ENCODE data around the gene TGFB1I1. TPM values are rescaled to one million over a fixed set of nuclear protein-coding genes. Genes with fewer than 3 reads are reported as not detected.

The TGFB1I1 gene
- total and polyA plus RNA-seq, 2 of the 4 experiments (the other 2 are of a cell fraction), result 24.9 to 128 TPM

GRCh38 chr16:31474773-31475738 is 3.1 kb downstream of the TGFB1I1 start:
- ChIA-PET CTCF (no interaction called here), POLR2A (ENCODE audit: unreplicated experiment) (interaction anchor here (0.6 kb wide), 1 partner anchor 31 kb away, joined by 7 read pairs; no protein-coding TSS in a partner anchor)
- no peak overlapping the region for H4K5ac ChIP-seq (ENCODE audit: low read depth, low read length)
- intact Hi-C loops (cut with micrococcal nuclease) (no loop called here), in situ Hi-C loops (cut with MboI; ENCODE audit: low sequenced_read_pairs) (loop anchor here (25.0 kb wide), 1 partner anchor 387 kb away; the partner anchor contains the start of gene ZNF267), dilution Hi-C loops (cut with HindIII; ENCODE audit: low sequenced_read_pairs, unreplicated experiment) (no loop called here)
- TF ChIP-seq NFE2L2 (IDR thresholded peaks at IDR 0.05; ENCODE audit: low read depth, low read length), result no peak
- no peak for TF ChIP-seq MAZ (IDR thresholded peaks at IDR 0.05; ENCODE audit: borderline replicate concordance, low read depth, low read length)
- no peak for TF ChIP-seq ELK1 (IDR thresholded peaks at IDR 0.05; ENCODE audit: borderline replicate concordance, low read depth, low read length)
- no peak for TF ChIP-seq CHD1 (IDR thresholded peaks at IDR 0.05; ENCODE audit: low read depth, low read length)
- no peak for TF ChIP-seq USF2 (IDR thresholded peaks at IDR 0.05; ENCODE audit: low read depth, low read length)
- TF ChIP-seq CEBPB (IDR thresholded peaks at IDR 0.05; ENCODE audit: low read depth, low read length), result no peak
- no peak overlapping the region for H3K9ac ChIP-seq (ENCODE audit: low read depth, low read length)
- H3K27ac ChIP-seq (ENCODE audit: insufficient read depth, low read length), result no peak overlapping the region
- no peak overlapping the region for H2BK20ac ChIP-seq (ENCODE audit: low read depth, low read length)
- H3K18ac ChIP-seq (ENCODE audit: low read depth, low read length), result no peak overlapping the region
- peaks cover 22 to 73% of the 10 kb centered on the region in 2 experiments; a peak in 3 of 4 replicates for H3K79me1 ChIP-seq (ENCODE audit: low read depth in 1 of 2, low read length in 2 of 2)
- peaks cover 21% of the 10 kb centered on the region; the same call in 1 of the 2 replicates for H3K9me1 ChIP-seq (ENCODE audit: insufficient read depth, low read length)
- WGBS, 2 experiments (ENCODE audit: extremely low coverage in 2 of 2, insufficient read length in 1 of 2), result no CpG with 5 or more reads among the region's 12 CpGs
- no peak overlapping the region for H2BK15ac ChIP-seq (ENCODE audit: low read depth, low read length)
- ATAC-seq (ENCODE audit: low read depth), result no peak
- H3K9me3 ChIP-seq (ENCODE audit: control insufficient read depth, insufficient read depth, low read length), result no peaks in the 10 kb centered on the region
- H3K4me3 ChIP-seq (ENCODE audit: insufficient read depth, low read depth, low read length), result no peak overlapping the region
- no peaks in the 10 kb centered on the region for H3K27me3 ChIP-seq (ENCODE audit: control insufficient read depth, insufficient read depth, low read length)
- H3K56ac ChIP-seq (ENCODE audit: extremely low read depth, insufficient read depth, low read length), result no peak overlapping the region
- H4K20me1 ChIP-seq (ENCODE audit: insufficient read depth, low read length), result peaks cover 66% of the 10 kb centered on the region
- no peak overlapping the region for H2AK5ac ChIP-seq (ENCODE audit: low read depth, low read length)
- no peak overlapping the region for H2BK120ac ChIP-seq (ENCODE audit: low read depth, low read length)
- H4K91ac ChIP-seq (ENCODE audit: insufficient read depth, low read depth, low read length), result no peak overlapping the region
- no peak overlapping the region for H3K14ac ChIP-seq (replicated peaks; ENCODE audit: low read depth, low read length)
- no peak overlapping the region for H2AK9ac ChIP-seq (replicated peaks; ENCODE audit: low read depth, low read length, poor library complexity)
- peaks cover 56% of the 10 kb centered on the region for H3K36me3 ChIP-seq (ENCODE audit: control insufficient read depth, insufficient read depth, low read length)
- H3K23ac ChIP-seq (ENCODE audit: low read depth, low read length), result no peak overlapping the region
- no peak overlapping the region for H4K8ac ChIP-seq (ENCODE audit: low read depth in 2 of 2, low read length in 2 of 2)
- peaks cover 13% of the 10 kb centered on the region for H3K4me1 ChIP-seq (ENCODE audit: control insufficient read depth, insufficient read depth, low read length)
- H3K4me2 ChIP-seq (ENCODE audit: low read depth, low read length), result no peak overlapping the region
- no TSS peak for BruUV-seq (replicated peaks)
- no peak for DNase-seq
- H3K4ac ChIP-seq (ENCODE audit: low read depth, low read length), result no peak overlapping the region
- no peak overlapping the region for H2BK5ac ChIP-seq (ENCODE audit: low read depth, low read length, poor library complexity, severe bottlenecking)
- H2AFZ ChIP-seq (replicated peaks; ENCODE audit: low read length, poor library complexity), result no peak overlapping the region
